HepG2 (cell line): ENCODE measurements around the gene GGNBP2. TPM values are rescaled to one million over a fixed set of nuclear protein-coding genes. Genes with fewer than 3 reads are reported as not detected.

Source experiments
- FIP1L1 ChIP-seq: fragments of 200-400 bp; formaldehyde crosslinking; IDR thresholded peaks from 2 replicates; pipeline ENCODE4 v1.6.1; 2018; ENCODE audit warnings: low read depth, mild to moderate bottlenecking, low read length, moderate library complexity, borderline replicate concordance; ENCODE audit not compliant: insufficient read depth
- GABPA ChIP-seq, 2 experiments: IDR thresholded peaks; 2 replicates each; pipeline ENCODE4 v1.6.1; 2011 to 2016; ENCODE audit warnings: low read depth in 2 of 2, low read length in 1 of 2, missing biosample characterization in 1 of 2, missing genetic modification characterization in 1 of 2
- HES4 ChIP-seq: sonication (generic); formaldehyde crosslinking; IDR thresholded peaks from 2 replicates; pipeline ENCODE4 v1.9.0; 2021; ENCODE audit warnings: mild to moderate bottlenecking, missing genetic modification reagents, borderline replicate concordance
- HOXA5 ChIP-seq: sonication (generic); formaldehyde crosslinking; IDR thresholded peaks from 2 replicates; pipeline ENCODE4 v1.4.0; 2020; ENCODE audit warnings: missing genetic modification reagents
- PRPF4 ChIP-seq: fragments of 200-400 bp; formaldehyde crosslinking; IDR thresholded peaks from 2 replicates; pipeline ENCODE4 v1.6.1; 2016; ENCODE audit warnings: low read length, low read depth; ENCODE audit not compliant: poor library complexity, severe bottlenecking
- TP53 ChIP-seq: sonication (generic); formaldehyde crosslinking; conservative IDR thresholded peaks from 2 replicates; pipeline ENCODE4 v1.4.0; 2020; ENCODE audit warnings: missing genetic modification reagents
- ZBTB21 ChIP-seq: sonication (generic); formaldehyde crosslinking; IDR thresholded peaks from 2 replicates; pipeline ENCODE4 v1.4.0; 2020; ENCODE audit warnings: missing genetic modification reagents
- ZBTB42 ChIP-seq: sonication (generic); formaldehyde crosslinking; IDR thresholded peaks from 2 replicates; pipeline ENCODE4 v1.5.0; 2020; ENCODE audit warnings: mild to moderate bottlenecking, missing genetic modification reagents
- ZNF382 ChIP-seq: sonication (generic); formaldehyde crosslinking; IDR thresholded peaks from 2 replicates; pipeline ENCODE4 v1.5.0; 2020; ENCODE audit warnings: missing genetic modification reagents, mild to moderate bottlenecking, borderline replicate concordance
- ZNF552 ChIP-seq: sonication (generic); formaldehyde crosslinking; IDR thresholded peaks from 2 replicates; pipeline ENCODE4 v1.9.0; 2022; ENCODE audit warnings: missing genetic modification reagents, mild to moderate bottlenecking, borderline replicate concordance
- polyA plus RNA-seq, 8 experiments: library from polyadenylated mRNA; depleted of rRNA in 3 of 8; stranded (reverse) in 7 of 8; unstranded in 1 of 8; fragments of >200 nt; fragmentation: Illumina TruSeq in 4 of 8; extraction: Trizol in 4 of 8; gene quantifications; 2 replicates each; pipeline versions ENCODE4 v1.2.1 to v1.2.3, GENCODE V29; 2011 to 2016; ENCODE audit warnings: low read depth in 4 of 8, missing spikeins in 1 of 8, mixed read lengths in 1 of 8; ENCODE audit not compliant: insufficient read depth in 1 of 8
- total RNA-seq, 5 experiments: library from RNA; depleted of rRNA; stranded (reverse); fragments of >200 nt; fragmentation: Illumina TruSeq; extraction: Trizol; gene quantifications; 2 replicates each; pipeline ENCODE4 v1.2.3, GENCODE V29; 2016; ENCODE audit warnings: low read depth in 1 of 5
- TF ChIP-seq, protein P1 (sequence below): sonication (generic); formaldehyde crosslinking; IDR thresholded peaks from 2 replicates; pipeline ENCODE4 v1.4.0; 2020; ENCODE audit warnings: missing genetic modification reagents, low read depth, mild to moderate bottlenecking, borderline replicate concordance
- TF ChIP-seq, protein P2 (sequence below): sonication (generic); formaldehyde crosslinking; IDR thresholded peaks from 2 replicates; pipeline ENCODE4 v1.4.0; 2020; ENCODE audit warnings: missing genetic modification reagents
- TF ChIP-seq, protein P3 (sequence below), 2 experiments: sonication (generic) in 1 of 2; formaldehyde crosslinking in 1 of 2; IDR thresholded peaks; 2 replicates each; pipeline versions ENCODE4 v1.4.0 to v1.6.1; 2018 to 2020; ENCODE audit warnings: missing genetic modification reagents in 2 of 2, borderline replicate concordance in 1 of 2, low read depth in 1 of 2, mild to moderate bottlenecking in 1 of 2, missing biosample characterization in 1 of 2
- TF ChIP-seq, protein P4 (sequence below): sonication (generic); formaldehyde crosslinking; IDR thresholded peaks from 2 replicates; pipeline ENCODE4 v1.8.1; 2023; ENCODE audit warnings: mild to moderate bottlenecking, inconsistent platforms, moderate library complexity, missing genetic modification reagents, borderline replicate concordance
- TF ChIP-seq, protein P5 (sequence below): sonication (generic); formaldehyde crosslinking; IDR thresholded peaks from 2 replicates; pipeline ENCODE4 v1.5.0; 2020; ENCODE audit warnings: mild to moderate bottlenecking, missing genetic modification reagents, borderline replicate concordance

Gene GGNBP2
- total and polyA plus RNA-seq, 2 of the 13 experiments (the other 11 are each of a cell fraction or from before 2014, with no cell fraction given): 53.3 to 84.2 TPM

DNA sequence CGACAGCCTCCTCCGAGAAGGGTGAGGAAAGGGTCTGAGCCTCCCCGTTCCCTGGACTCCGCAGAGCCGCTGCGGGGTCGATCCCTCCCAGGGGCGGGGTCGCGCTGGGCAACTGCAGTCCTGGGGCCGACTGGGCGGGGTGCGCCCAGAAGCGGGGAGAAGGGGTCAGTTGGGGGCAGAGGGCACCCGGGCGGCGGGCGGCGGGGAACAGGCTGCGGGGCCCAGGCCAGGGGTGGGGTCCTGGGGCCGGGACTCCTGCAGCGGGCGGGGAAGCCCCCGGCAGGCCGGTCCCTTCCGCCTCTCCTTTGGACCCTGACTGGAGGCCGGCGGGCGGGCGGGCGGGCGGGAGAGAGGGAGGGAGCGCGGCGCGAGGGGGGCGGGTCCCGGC, 352 bp downstream of the GGNBP2 start (continued):
- TF ChIP-seq, protein P1, sequence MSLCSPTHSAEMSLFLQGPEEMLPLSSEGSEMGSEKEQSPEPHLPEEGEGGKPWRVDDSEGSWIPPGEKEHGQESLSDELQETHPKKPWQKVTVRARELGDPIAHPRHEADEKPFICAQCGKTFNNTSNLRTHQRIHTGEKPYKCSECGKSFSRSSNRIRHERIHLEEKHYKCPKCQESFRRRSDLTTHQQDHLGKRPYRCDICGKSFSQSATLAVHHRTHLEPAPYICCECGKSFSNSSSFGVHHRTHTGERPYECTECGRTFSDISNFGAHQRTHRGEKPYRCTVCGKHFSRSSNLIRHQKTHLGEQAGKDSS (CRISPR knock-in tag): no peak
- TF ChIP-seq TP53 (CRISPR knock-in tag): no peak
- TF ChIP-seq HOXA5: no peak
- TF ChIP-seq ZNF382 (CRISPR knock-in tag): no peak
- TF ChIP-seq, protein P2, sequence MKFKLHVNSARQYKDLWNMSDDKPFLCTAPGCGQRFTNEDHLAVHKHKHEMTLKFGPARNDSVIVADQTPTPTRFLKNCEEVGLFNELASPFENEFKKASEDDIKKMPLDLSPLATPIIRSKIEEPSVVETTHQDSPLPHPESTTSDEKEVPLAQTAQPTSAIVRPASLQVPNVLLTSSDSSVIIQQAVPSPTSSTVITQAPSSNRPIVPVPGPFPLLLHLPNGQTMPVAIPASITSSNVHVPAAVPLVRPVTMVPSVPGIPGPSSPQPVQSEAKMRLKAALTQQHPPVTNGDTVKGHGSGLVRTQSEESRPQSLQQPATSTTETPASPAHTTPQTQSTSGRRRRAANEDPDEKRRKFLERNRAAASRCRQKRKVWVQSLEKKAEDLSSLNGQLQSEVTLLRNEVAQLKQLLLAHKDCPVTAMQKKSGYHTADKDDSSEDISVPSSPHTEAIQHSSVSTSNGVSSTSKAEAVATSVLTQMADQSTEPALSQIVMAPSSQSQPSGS: no peak
- no peak for TF ChIP-seq ZBTB42 (CRISPR knock-in tag)
- TF ChIP-seq, protein P3, sequence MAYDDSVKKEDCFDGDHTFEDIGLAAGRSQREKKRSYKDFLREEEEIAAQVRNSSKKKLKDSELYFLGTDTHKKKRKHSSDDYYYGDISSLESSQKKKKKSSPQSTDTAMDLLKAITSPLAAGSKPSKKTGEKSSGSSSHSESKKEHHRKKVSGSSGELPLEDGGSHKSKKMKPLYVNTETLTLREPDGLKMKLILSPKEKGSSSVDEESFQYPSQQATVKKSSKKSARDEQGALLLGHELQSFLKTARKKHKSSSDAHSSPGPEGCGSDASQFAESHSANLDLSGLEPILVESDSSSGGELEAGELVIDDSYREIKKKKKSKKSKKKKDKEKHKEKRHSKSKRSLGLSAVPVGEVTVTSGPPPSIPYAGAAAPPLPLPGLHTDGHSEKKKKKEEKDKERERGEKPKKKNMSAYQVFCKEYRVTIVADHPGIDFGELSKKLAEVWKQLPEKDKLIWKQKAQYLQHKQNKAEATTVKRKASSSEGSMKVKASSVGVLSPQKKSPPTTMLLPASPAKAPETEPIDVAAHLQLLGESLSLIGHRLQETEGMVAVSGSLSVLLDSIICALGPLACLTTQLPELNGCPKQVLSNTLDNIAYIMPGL (CRISPR knock-in tag; IDR thresholded peaks at IDR 0.05; ENCODE audit: borderline replicate concordance in 1 of 2, low read depth in 1 of 2): no peak
- no peak for TF ChIP-seq FIP1L1
- no peak for TF ChIP-seq HES4 (CRISPR knock-in tag)
- TF ChIP-seq ZNF552 (CRISPR knock-in tag): no peak
- TF ChIP-seq, protein P4, sequence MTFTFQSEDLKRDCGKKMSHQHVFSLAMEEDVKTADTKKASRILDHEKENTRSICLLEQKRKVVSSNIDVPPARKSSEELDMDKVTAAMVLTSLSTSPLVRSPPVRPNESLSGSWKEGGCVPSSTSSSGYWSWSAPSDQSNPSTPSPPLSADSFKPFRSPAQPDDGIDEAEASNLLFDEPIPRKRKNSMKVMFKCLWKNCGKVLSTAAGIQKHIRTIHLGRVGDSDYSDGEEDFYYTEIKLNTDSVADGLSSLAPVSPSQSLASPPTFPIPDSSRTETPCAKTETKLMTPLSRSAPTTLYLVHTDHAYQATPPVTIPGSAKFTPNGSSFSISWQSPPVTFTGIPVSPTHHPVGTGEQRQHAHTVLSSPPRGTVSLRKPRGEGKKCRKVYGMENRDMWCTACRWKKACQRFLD (CRISPR knock-in tag): no peak
- TF ChIP-seq, protein P5, sequence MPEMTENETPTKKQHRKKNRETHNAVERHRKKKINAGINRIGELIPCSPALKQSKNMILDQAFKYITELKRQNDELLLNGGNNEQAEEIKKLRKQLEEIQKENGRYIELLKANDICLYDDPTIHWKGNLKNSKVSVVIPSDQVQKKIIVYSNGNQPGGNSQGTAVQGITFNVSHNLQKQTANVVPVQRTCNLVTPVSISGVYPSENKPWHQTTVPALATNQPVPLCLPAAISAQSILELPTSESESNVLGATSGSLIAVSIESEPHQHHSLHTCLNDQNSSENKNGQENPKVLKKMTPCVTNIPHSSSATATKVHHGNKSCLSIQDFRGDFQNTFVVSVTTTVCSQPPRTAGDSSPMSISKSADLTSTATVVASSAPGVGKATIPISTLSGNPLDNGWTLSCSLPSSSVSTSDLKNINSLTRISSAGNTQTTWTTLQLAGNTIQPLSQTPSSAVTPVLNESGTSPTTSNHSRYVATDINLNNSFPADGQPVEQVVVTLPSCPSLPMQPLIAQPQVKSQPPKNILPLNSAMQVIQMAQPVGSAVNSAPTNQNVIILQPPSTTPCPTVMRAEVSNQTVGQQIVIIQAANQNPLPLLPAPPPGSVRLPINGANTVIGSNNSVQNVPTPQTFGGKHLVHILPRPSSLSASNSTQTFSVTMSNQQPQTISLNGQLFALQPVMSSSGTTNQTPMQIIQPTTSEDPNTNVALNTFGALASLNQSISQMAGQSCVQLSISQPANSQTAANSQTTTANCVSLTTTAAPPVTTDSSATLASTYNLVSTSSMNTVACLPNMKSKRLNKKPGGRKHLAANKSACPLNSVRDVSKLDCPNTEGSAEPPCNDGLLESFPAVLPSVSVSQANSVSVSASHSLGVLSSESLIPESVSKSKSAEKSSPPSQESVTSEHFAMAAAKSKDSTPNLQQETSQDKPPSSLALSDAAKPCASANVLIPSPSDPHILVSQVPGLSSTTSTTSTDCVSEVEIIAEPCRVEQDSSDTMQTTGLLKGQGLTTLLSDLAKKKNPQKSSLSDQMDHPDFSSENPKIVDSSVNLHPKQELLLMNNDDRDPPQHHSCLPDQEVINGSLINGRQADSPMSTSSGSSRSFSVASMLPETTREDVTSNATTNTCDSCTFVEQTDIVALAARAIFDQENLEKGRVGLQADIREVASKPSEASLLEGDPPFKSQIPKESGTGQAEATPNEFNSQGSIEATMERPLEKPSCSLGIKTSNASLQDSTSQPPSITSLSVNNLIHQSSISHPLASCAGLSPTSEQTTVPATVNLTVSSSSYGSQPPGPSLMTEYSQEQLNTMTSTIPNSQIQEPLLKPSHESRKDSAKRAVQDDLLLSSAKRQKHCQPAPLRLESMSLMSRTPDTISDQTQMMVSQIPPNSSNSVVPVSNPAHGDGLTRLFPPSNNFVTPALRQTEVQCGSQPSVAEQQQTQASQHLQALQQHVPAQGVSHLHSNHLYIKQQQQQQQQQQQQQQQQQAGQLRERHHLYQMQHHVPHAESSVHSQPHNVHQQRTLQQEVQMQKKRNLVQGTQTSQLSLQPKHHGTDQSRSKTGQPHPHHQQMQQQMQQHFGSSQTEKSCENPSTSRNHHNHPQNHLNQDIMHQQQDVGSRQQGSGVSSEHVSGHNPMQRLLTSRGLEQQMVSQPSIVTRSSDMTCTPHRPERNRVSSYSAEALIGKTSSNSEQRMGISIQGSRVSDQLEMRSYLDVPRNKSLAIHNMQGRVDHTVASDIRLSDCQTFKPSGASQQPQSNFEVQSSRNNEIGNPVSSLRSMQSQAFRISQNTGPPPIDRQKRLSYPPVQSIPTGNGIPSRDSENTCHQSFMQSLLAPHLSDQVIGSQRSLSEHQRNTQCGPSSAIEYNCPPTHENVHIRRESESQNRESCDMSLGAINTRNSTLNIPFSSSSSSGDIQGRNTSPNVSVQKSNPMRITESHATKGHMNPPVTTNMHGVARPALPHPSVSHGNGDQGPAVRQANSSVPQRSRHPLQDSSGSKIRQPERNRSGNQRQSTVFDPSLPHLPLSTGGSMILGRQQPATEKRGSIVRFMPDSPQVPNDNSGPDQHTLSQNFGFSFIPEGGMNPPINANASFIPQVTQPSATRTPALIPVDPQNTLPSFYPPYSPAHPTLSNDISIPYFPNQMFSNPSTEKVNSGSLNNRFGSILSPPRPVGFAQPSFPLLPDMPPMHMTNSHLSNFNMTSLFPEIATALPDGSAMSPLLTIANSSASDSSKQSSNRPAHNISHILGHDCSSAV (CRISPR knock-in tag): no peak
- TF ChIP-seq ZBTB21 (CRISPR knock-in tag): no peak
- TF ChIP-seq GABPA (IDR thresholded peaks at IDR 0.05; ENCODE audit: low read depth, low read length): no peak
- TF ChIP-seq GABPA (CRISPR knock-in tag; IDR thresholded peaks at IDR 0.05; ENCODE audit: low read depth): no peak
- TF ChIP-seq PRPF4: no peak
